ENCODE data around the gene IGF2BP1.
"Not testable (repeated sequence)": the region's sequence is repeated elsewhere in the genome, so short reads cannot be mapped to it uniquely, and the experiment has no call there.

Gene IGF2BP1

DNA sequence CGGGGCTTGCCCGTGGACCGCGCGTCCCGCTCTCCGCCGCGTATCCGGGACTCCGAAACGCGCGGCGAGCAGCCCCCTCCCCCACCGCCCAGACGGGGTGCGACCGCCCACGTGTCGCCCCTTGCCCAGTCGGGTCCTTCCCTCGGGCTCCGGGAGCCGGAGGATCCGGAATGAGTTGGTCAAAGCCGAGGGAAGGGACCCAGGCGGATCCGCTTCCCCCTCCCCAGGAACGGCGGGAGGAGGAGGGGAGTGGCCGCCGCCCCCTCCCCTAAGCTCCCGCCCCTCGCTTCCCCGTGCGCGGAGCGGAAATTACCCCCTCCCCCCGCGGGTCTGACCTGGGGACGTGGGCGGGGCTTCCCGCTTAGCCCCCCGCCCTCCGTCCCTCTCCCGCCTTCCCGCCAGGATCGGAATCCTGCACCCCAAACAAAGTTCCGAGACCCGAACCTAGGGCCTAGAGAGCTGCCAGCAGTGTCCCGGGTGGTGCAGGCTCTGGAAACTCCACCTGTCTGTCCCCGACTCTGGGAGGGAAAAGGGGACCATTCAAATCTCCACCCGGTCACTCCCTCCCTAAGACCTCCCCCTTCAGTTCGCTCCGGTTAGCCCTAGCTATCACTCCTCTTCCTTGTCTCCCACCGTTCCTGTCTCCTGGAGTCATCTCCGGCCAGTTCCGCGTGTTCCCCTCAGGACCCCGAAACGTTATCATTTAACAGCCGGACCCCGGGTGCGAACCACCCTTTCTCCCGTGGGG lies 1.0 kb upstream of the IGF2BP1 start:
- no peak for DNase-seq (ENCODE audit: low spot score)

GRCh38 chr17:48996722-48997102 lies 473 bp upstream of the IGF2BP1 start:
- no peak for DNase-seq (ENCODE audit: low spot score)

GRCh38 chr17:48997827-48998586 lies 822 bp downstream of the IGF2BP1 start:
- no peak for DNase-seq (ENCODE audit: low spot score)

- no peak for DNase-seq (ENCODE audit: low spot score)
These were observed 1.6 kb downstream of the IGF2BP1 start for GRCh38 chr17:48998587-48999440.

GRCh38 chr17:49000943-49001342 lies 3.8 kb downstream of the IGF2BP1 start:
- DNase-seq (ENCODE audit: low spot score) = no peak

GRCh38 chr17:49001671-49002070 lies 4.5 kb downstream of the IGF2BP1 start:
- DNase-seq (ENCODE audit: low spot score) = no peak

GRCh38 chr17:49002331-49002730 lies 5.1 kb downstream of the IGF2BP1 start:
- no peak for DNase-seq (ENCODE audit: low spot score)

GRCh38 chr17:49002766-49003165 lies 5.6 kb downstream of the IGF2BP1 start:
- no peak for DNase-seq (ENCODE audit: low spot score)

GRCh38 chr17:49003557-49004511 lies 6.6 kb downstream of the IGF2BP1 start:
- DNase-seq (ENCODE audit: low spot score) = no peak

GRCh38 chr17:49005140-49005539 lies 8.0 kb downstream of the IGF2BP1 start:
- DNase-seq (ENCODE audit: low spot score) = no peak

DNA sequence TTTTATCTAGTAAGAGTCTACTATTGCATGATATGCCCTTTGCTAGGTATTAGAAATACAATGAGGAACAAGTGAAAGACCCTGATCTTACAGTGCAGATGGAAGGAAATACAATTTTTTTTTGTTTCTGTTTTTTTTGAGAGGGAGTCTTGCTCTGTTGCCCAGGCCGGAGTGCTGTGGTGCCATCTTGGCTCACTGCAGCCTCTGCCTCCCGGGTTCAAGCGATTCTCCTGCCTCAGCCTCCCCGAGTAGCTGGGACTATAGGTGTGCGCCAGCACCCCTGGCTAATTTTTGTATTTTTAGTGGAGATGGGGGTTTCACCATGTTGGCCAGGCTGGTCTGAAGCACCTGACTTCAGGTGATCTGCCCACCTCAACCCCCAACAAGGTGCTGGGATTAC lies 11.7 kb downstream of the IGF2BP1 start:
- not testable (repeated sequence) for DNase-seq (ENCODE audit: low spot score)

DNA sequence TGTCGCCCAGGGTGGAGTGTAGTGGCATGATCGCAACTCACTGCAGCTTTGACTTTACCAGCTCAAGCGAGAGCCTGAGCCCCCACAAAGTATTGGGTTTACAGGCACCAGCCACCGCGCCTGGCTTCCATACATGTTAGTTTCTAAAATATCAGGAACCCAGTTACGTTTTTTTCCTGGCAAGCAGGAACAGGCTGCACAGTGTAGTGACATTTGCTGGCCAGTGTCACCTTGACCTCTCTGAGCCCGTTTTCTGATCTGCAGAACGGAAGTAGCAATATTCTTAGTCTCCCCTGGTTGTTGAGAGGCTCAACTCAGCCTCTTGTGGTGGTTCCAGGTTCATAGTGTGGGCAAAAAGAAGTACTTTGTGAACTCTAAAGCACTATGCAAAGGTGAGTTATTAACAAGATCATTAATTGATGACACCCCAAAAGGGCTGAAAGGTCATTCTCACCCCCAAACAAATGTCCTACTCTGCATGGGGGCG lies 15.6 kb downstream of the IGF2BP1 start:
- DNase-seq (ENCODE audit: low spot score) = no peak

DNA sequence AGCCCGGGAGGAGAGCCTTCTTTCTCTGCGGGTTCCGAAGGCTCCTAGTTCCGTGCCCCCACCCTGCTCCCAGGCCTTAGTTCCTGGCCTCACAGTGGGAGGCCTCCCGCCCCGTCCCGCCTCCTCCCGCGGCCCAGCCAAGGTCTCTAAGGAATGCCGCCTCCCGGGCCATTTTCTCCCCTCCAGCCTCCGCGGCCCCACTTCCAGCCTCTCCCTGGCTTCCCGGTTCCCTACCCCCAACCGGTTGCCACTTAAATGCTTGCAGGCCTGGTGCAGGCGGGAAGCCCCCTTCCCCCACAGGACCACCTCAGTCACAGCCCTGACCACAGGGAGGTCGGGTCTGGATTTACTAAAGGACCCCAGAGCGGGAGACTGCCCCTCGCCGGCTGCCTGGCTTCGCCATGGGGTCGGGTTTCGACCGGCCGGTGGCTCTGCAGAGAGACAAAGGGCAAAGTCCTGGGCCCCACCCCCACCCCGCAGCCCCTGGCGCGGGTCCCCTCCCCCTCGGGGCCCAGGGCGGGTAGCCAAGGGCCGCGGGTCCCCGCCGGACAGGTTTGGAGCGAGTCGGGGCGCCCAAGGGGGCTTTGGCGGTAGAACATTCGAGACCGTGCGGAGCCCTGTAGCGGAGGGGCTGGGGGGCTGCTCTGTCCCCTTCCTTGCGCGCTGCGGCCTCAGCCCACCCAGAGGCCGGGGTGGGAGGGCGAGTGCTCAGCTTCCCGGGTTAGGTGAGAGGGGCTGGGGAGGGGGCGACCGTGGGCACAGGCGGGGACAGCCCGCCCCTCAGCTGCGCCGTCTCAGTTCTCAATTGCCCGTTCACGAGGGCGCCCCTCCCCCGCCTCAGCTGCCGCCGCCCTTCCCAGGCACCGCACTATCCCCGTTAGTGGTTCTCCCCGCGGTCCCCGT lies 16.4 kb downstream of the IGF2BP1 start:
- DNase-seq (ENCODE audit: low spot score) = no peak

DNA sequence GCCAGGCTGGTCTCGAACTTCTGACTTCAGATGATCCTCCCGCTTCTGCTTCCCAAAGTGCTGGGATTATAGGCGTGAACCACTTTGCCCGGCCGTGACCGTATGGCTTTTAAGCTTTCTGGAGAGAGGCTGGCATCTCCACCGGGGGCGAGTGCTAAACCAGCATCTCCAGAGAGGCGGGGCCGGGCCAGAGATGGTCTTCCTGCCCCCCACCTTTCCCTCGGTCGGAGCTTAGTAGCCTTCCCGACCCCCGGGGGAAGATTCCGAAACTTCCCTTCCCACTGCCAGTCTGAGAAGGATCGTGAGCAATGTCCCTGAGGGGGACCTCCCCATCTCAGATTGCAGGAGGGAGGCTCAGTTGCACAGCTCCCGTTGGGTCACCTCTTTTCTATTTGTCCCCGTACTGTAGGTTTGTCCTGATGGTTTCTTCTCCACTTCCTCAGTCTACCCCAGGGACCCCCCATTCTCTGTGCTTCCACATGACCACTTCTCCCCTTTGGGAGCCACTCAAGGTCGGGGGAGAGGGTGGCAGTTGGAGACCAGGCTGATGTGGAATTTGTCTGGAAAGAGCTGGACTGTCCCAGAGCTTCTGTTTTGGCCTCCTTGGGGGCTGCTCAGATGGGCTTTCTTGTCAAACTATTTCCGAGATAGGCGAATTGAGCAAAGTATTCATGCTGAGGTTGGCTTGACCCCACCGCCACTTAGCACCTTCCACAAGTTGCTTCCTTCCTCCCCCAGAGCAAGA lies 18.2 kb downstream of the IGF2BP1 start:
- no peak for DNase-seq (ENCODE audit: low spot score)

GRCh38 chr17:49015924-49016774 lies 19.0 kb downstream of the IGF2BP1 start:
- no peak for DNase-seq (ENCODE audit: low spot score)

GRCh38 chr17:49016775-49017463 lies 19.7 kb downstream of the IGF2BP1 start:
- no peak for DNase-seq (ENCODE audit: low spot score)

GRCh38 chr17:49018116-49018612 lies 21.0 kb downstream of the IGF2BP1 start:
- no peak for DNase-seq (ENCODE audit: low spot score)

DNA sequence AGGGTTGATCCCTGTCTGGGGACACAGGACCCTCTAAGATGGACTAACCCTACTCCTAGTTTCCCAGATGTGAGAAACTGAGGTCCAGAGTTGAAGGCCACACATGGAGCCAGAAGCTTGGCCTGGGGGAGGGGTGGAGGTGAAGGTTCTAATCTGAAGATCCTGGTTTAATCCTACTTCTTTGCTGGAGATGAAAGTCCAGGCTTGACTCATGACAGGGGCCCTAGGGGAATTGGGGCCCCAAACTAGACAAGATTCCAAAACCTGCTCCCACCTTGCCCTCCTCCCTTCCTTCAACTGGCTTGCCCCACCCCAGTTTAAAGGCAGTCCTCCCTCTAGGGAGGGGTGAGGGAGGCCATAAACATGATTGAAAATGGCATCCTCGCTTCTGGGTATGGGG lies 21.6 kb downstream of the IGF2BP1 start:
- DNase-seq (ENCODE audit: low spot score) = no peak

Measured in activated CD4-positive, alpha-beta T cell treated with anti-CD3 and anti-CD28 coated beads, Interleukin-2, Interleukin-4, amounts not matched to agents 100 ng/mL and 50 ng/mL, durations not matched to agents 16 hours and 8 hours (primary cell).